Activated naive CD8-positive, alpha-beta T cell treated with anti-CD3 and anti-CD28 coated beads, Interleukin-2, amount 10 ng/mL, durations not matched to agents 7 days and 5 days (primary cell): ENCODE results near the gene TFR2. TPM values are rescaled to one million over a fixed set of nuclear protein-coding genes. Genes with fewer than 3 reads are reported as not detected.

Experiments
- ATAC-seq: fragments of 150-1000 bp; cut with Tn5 transposase; one replicate; pipeline ENCODE4 v1.10.0; 2021; ENCODE audit warnings: low read depth, moderate library complexity
- POLR2A ChIA-PET: fragments of 350-600 bp; sonication (Branson Sonifier 250); formaldehyde crosslinking; loops from one replicate; lab custom pipeline; 2021; ENCODE audit warnings: antibody characterized with exemption; lab: Charles Lee
- DNase-seq: peaks from one replicate; pipeline ENCODE4 v3.0.0; 2021
- H3K27ac Mint-ChIP-seq: one replicate; pipeline ENCODE4 v1.8.0; 2022; ENCODE audit warnings: mild to moderate bottlenecking, mixed read lengths
- H3K27me3 Mint-ChIP-seq: one replicate; pipeline ENCODE4 v1.8.0; 2022; ENCODE audit warnings: mild to moderate bottlenecking, moderate library complexity, mixed read lengths
- H3K36me3 Mint-ChIP-seq: one replicate; pipeline ENCODE4 v1.8.0; 2021; ENCODE audit warnings: mild to moderate bottlenecking, mixed read lengths
- H3K4me1 Mint-ChIP-seq: one replicate; pipeline ENCODE4 v1.8.0; 2021; ENCODE audit warnings: mixed read lengths
- H3K4me3 Mint-ChIP-seq: one replicate; pipeline ENCODE4 v1.8.0; 2022; ENCODE audit warnings: mild to moderate bottlenecking, moderate library complexity, mixed read lengths
- H3K9me3 Mint-ChIP-seq: one replicate; pipeline ENCODE4 v1.8.0; 2021; ENCODE audit warnings: mixed read lengths
- total RNA-seq, 2 experiments: library from RNA; stranded (reverse); gene quantifications; one replicate each; pipeline ENCODE4 v1.2.3, GENCODE V29; 2021

The TFR2 gene
- total RNA-seq, 2 experiments from 2014 or later, result 9.1 to 11.0 TPM

GRCh38 chr7:100682991-100683658 lies 41.8 kb upstream of the TFR2 start:
- peaks cover 4% of the 10 kb centered on the region for H3K4me1 Mint-ChIP-seq
- DNase-seq (peak; percentile 29), ATAC-seq (no peak)
- no peaks in the 10 kb centered on the region for H3K9me3 Mint-ChIP-seq
- H3K36me3 Mint-ChIP-seq, result peaks cover 9% of the 10 kb centered on the region
- H3K27me3 Mint-ChIP-seq, result no peaks in the 10 kb centered on the region
- H3K27ac Mint-ChIP-seq, result peak overlapping the region; percentile 54
- POLR2A ChIA-PET, result interaction anchor here (0.7 to 1.8 kb wide), 4 partner anchors 10 to 205 kb away, joined by 3 to 6 read pairs (median 4); partner anchors contain the start of genes FBXO24 and LRCH4
- no peak overlapping the region for H3K4me3 Mint-ChIP-seq

GRCh38 chr7:100682228-100682741 lies 40.9 kb upstream of the TFR2 start:
- DNase-seq (peak; percentile 34), ATAC-seq (no peak)
- Mint-ChIP-seq H3K36me3 (peaks cover 10% of the 10 kb centered on the region), H3K27me3 (no peaks in the 10 kb centered on the region), H3K4me1 (peaks cover 4% of the 10 kb centered on the region), H3K9me3 (no peaks in the 10 kb centered on the region), H3K4me3 (no peak overlapping the region), H3K27ac (no peak overlapping the region)
- POLR2A ChIA-PET, result interaction anchor here (0.8 to 2.0 kb wide), 4 partner anchors 9 to 96 kb away, joined by 3 to 6 read pairs (median 5); partner anchors contain the start of genes FBXO24 and LRCH4

GRCh38 chr7:100681491-100682227 lies 40.3 kb upstream of the TFR2 start:
- POLR2A ChIA-PET, result interaction anchor here (0.7 to 2.2 kb wide), 7 partner anchors 8 to 235 kb away, joined by 3 to 20 read pairs (median 6); partner anchors contain the start of gene POP7
- H3K27me3 Mint-ChIP-seq, result no peaks in the 10 kb centered on the region
- peaks cover 5% of the 10 kb centered on the region for H3K4me1 Mint-ChIP-seq
- DNase-seq (peak; percentile 35), ATAC-seq (no peak)
- peaks cover 14% of the 10 kb centered on the region for H3K36me3 Mint-ChIP-seq
- H3K27ac Mint-ChIP-seq, result no peak overlapping the region
- no peaks in the 10 kb centered on the region for H3K9me3 Mint-ChIP-seq
- H3K4me3 Mint-ChIP-seq, result no peak overlapping the region

GRCh38 chr7:100680576-100681271 lies 39.4 kb upstream of the TFR2 start:
- POLR2A ChIA-PET, result interaction anchor here (0.5 to 2.2 kb wide), 11 partner anchors 9 to 234 kb away, joined by 3 to 20 read pairs (median 4); partner anchors contain the start of gene POP7
- Mint-ChIP-seq H3K36me3 (peaks cover 18% of the 10 kb centered on the region), H3K27ac (no peak overlapping the region), H3K27me3 (no peaks in the 10 kb centered on the region), H3K9me3 (no peaks in the 10 kb centered on the region), H3K4me3 (no peak overlapping the region), H3K4me1 (peaks cover 9% of the 10 kb centered on the region)
- peak; percentile 39 for DNase-seq
- no peak for ATAC-seq

GRCh38 chr7:100679927-100680575 lies 38.7 kb upstream of the TFR2 start:
- no peak for ATAC-seq
- Mint-ChIP-seq H3K9me3 (no peaks in the 10 kb centered on the region), H3K27me3 (no peaks in the 10 kb centered on the region), H3K36me3 (peaks cover 19% of the 10 kb centered on the region), H3K27ac (peak overlapping the region; percentile 19), H3K4me1 (peaks cover 9% of the 10 kb centered on the region), H3K4me3 (no peak overlapping the region)
- DNase-seq, result peak; percentile 27
- POLR2A ChIA-PET, result interaction anchor here (0.5 to 2.2 kb wide), 11 partner anchors 10 to 620 kb away, joined by 3 to 20 read pairs (median 4); partner anchors contain the start of genes MOSPD3 and POP7

- POLR2A ChIA-PET, result interaction anchor here (0.6 to 5.2 kb wide), 8 partner anchors 11 to 619 kb away, joined by 3 to 41 read pairs (median 6); partner anchors contain the start of genes FBXO24, LRCH4, MOSPD3 and POP7
- Mint-ChIP-seq H3K27ac (no peak overlapping the region), H3K36me3 (peaks cover 21% of the 10 kb centered on the region), H3K4me1 (peaks cover 10% of the 10 kb centered on the region), H3K4me3 (no peak overlapping the region), H3K27me3 (no peaks in the 10 kb centered on the region), H3K9me3 (no peaks in the 10 kb centered on the region)
- ATAC-seq (no peak), DNase-seq (no peak)
Measured at GRCh38 chr7:100679129-100679926, 38.0 kb upstream of the TFR2 start.

GRCh38 chr7:100678291-100678984 lies 37.1 kb upstream of the TFR2 start:
- Mint-ChIP-seq H3K27me3 (no peaks in the 10 kb centered on the region), H3K4me1 (peaks cover 10% of the 10 kb centered on the region), H3K27ac (peak overlapping the region; percentile 79), H3K4me3 (no peak overlapping the region), H3K36me3 (peaks cover 21% of the 10 kb centered on the region), H3K9me3 (no peaks in the 10 kb centered on the region)
- no peak for ATAC-seq
- DNase-seq, result peak; percentile 31
- POLR2A ChIA-PET, result interaction anchor here (1.4 to 5.2 kb wide), 2 partner anchors 66 to 93 kb away, joined by 3 to 41 read pairs; partner anchors contain the start of genes FBXO24, LRCH4 and MOSPD3

GRCh38 chr7:100677308-100678267 lies 36.2 kb upstream of the TFR2 start:
- POLR2A ChIA-PET, result interaction anchor here (0.9 to 5.2 kb wide), 5 partner anchors 7 to 92 kb away, joined by 3 to 41 read pairs (median 14); partner anchors contain the start of genes FBXO24, GIGYF1, LRCH4 and MOSPD3
- Mint-ChIP-seq H3K4me3 (no peak overlapping the region), H3K4me1 (peaks cover 13% of the 10 kb centered on the region), H3K27me3 (no peaks in the 10 kb centered on the region), H3K27ac (peak overlapping the region; percentile 79), H3K36me3 (peaks cover 18% of the 10 kb centered on the region), H3K9me3 (no peaks in the 10 kb centered on the region)
- peak; percentile 32 for DNase-seq
- no peak for ATAC-seq

- POLR2A ChIA-PET, result interaction anchor here (0.9 to 5.2 kb wide), 6 partner anchors 8 to 91 kb away, joined by 3 to 41 read pairs (median 12); partner anchors contain the start of genes FBXO24, GIGYF1, LRCH4 and MOSPD3
- Mint-ChIP-seq H3K4me3 (peak overlapping the region; percentile 87), H3K27me3 (peaks cover under 1% of the 10 kb centered on the region), H3K36me3 (peaks cover 18% of the 10 kb centered on the region), H3K4me1 (peaks cover 15% of the 10 kb centered on the region), H3K27ac (peak overlapping the region; percentile 86), H3K9me3 (no peaks in the 10 kb centered on the region)
- DNase-seq (peak; percentile 38), ATAC-seq (no peak)
Measured at GRCh38 chr7:100676501-100677306, 35.4 kb upstream of the TFR2 start.
